D721Med (cell line): ENCODE measurements around the gene CACNB2.
A peak's percentile ranks its signal among the peaks of the same experiment; 100 is the strongest.

Source experiments
- DNase-seq: peaks from one replicate; pipeline ENCODE4 v3.0.0; 2011; ENCODE audit warnings: low spot score; ENCODE audit not compliant: insufficient read length
- FAIRE-seq: peaks from 2 replicates; lab custom pipeline; 2011; peaks lifted over from hg19 to GRCh38; lab: Jason Lieb, UNC
- CTCF ChIP-seq: IDR thresholded peaks from 2 replicates; pipeline ENCODE4 v1.5.1; 2012; ENCODE audit warnings: mild to moderate bottlenecking, control low read depth; ENCODE audit not compliant: insufficient read depth; ENCODE audit errors: missing control alignments

The CACNB2 gene

DNA sequence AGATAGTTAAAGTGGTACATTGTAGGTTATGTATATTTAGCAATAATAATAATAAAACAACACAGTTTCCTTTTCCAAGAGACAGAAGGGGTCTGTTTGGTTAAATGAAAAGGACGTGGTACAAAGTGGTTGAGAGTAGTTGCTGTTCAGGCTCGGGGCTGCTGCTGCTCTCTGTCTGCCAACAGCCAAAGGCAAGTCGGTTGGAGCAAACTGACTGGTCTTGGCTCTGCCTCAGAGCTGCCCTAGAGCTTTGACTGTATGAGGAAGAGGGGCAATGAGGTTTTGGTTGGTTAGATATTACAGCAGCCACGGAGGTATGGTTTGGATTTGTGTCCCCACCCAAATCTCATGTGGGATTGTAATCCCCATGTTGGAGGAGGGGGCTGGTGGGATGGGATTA is 95.3 kb downstream of the CACNB2 start:
- FAIRE-seq (no peak), DNase-seq (no peak)
- no peak for TF ChIP-seq CTCF

- DNase-seq (no peak), FAIRE-seq (no peak)
- TF ChIP-seq CTCF: no peak
Observed at GRCh38 chr10:18236756-18237155, 96.5 kb downstream of the CACNB2 start.

- peak; percentile 78 for TF ChIP-seq CTCF
- DNase-seq: no peak
- FAIRE-seq: no peak
Observed at GRCh38 chr10:18238870-18239485, 98.8 kb downstream of the CACNB2 start.

DNA sequence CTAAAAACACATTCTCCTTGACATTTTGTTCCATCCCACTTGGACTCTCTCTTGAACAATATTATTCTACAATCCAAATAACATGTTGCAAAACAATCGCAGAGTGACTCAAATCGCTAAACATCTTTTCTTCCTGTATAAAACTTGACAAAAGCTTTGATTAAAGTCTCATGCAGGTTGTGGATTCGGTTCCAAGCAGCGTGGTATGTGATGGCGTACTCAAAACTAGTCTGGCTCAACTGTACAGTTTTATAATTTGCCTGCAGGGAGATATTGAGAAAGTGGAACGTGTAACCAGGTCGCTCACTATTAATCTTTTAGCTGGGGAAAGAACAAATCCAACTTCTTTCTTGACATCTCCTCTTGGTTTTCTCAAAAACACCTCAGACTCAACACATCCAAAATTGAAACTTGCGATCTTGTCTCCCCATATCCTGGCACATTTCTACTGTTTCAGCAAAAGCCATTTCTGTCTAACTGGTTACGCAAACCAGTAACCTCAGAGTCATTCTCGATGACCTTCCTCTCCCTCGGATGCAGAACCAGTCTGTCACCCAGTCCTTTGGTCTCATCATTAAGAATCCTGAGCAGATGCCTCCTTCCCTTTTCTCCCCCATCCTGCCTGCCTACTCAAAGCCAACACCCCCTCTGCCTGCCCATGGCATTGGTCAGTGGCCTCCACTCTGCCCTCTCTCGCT is 100.1 kb downstream of the CACNB2 start:
- no peak for TF ChIP-seq CTCF
- DNase-seq: no peak
- no peak for FAIRE-seq

GRCh38 chr10:18246967-18247366 is 106.7 kb downstream of the CACNB2 start:
- no peak for TF ChIP-seq CTCF
- no peak for FAIRE-seq
- DNase-seq: no peak

GRCh38 chr10:18252086-18252485 is 111.9 kb downstream of the CACNB2 start:
- FAIRE-seq: no peak
- TF ChIP-seq CTCF: no peak
- no peak for DNase-seq

GRCh38 chr10:18254086-18254485 is 113.9 kb downstream of the CACNB2 start:
- no peak for FAIRE-seq
- no peak for TF ChIP-seq CTCF

More at GRCh38 chr10:18254086-18254485, 113.9 kb downstream of the CACNB2 start:
- no peak for DNase-seq
